OCI-LY3 (cell line): ENCODE data around the gene CBLL1.

Experiments used
- EZH2phosphoT487 ChIP-seq: fragments of 200-600 bp; shearing (Covaris generic); IDR thresholded peaks from 2 replicates; pipeline ENCODE4 v1.6.1; 2018; ENCODE audit warnings: antibody characterized with exemption, mixed run types, low read depth
- TF ChIP-seq, protein P1 (sequence below): fragments of 200-600, 300-600 bp; sonication (generic); IDR thresholded peaks from 2 replicates; pipeline ENCODE4 v1.5.1; 2014; ENCODE audit warnings: antibody characterized with exemption, low read length, low read depth

DNA sequence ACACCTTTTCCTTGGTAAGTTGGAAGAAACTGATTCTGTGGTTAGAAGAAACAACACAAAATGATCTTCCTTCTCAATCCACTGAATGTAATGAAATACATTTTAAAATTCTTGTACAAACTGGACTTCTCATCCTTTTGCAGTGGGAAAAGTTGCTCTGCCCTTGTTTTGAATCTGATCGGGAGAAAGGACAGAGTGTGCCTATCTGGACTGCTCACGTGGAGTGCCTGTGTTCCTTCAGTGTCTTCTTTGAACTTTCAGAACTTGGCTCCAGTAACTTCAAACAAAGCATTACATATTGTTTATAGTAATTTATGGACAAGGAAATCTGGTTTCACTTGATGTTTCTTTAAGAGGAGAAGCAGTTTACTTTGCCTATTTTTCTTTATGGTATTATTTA, 42.0 kb downstream of the CBLL1 start:
- TF ChIP-seq, protein P1, sequence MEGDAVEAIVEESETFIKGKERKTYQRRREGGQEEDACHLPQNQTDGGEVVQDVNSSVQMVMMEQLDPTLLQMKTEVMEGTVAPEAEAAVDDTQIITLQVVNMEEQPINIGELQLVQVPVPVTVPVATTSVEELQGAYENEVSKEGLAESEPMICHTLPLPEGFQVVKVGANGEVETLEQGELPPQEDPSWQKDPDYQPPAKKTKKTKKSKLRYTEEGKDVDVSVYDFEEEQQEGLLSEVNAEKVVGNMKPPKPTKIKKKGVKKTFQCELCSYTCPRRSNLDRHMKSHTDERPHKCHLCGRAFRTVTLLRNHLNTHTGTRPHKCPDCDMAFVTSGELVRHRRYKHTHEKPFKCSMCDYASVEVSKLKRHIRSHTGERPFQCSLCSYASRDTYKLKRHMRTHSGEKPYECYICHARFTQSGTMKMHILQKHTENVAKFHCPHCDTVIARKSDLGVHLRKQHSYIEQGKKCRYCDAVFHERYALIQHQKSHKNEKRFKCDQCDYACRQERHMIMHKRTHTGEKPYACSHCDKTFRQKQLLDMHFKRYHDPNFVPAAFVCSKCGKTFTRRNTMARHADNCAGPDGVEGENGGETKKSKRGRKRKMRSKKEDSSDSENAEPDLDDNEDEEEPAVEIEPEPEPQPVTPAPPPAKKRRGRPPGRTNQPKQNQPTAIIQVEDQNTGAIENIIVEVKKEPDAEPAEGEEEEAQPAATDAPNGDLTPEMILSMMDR, result no peak
- no peak for TF ChIP-seq EZH2phosphoT487
